Neural progenitor cell (in vitro differentiated cells): Measurements from ENCODE around the gene HDLBP. TPM values are rescaled to one million over a fixed set of nuclear protein-coding genes. Genes with fewer than 3 reads are reported as not detected.
"Not testable (repeated sequence)": the region's sequence is repeated elsewhere in the genome, so short reads cannot be mapped to it uniquely, and the experiment has no call there.

ENCODE experiments used
- DNase-seq: peaks from one replicate; pipeline ENCODE4 v3.0.0-alpha.2; 2016; ENCODE audit warnings: low spot score
- H2AFZ ChIP-seq: fragments of 200-600 bp; sonication (generic); replicated peaks from 2 replicates; pipeline ENCODE4 v1.6.1; 2016; ENCODE audit warnings: antibody characterized with exemption
- H3F3A ChIP-seq: fragments of 200-600 bp; sonication (generic); 2 replicates; pipeline ENCODE4 v1.6.1; 2016; ENCODE audit warnings: antibody characterized with exemption, low read depth
- H3K27ac ChIP-seq: fragments of 200-600 bp; sonication (generic); 2 replicates; pipeline ENCODE4 v1.5.1; 2016; ENCODE audit warnings: mild to moderate bottlenecking
- H3K27me3 ChIP-seq: fragments of 200-600 bp; sonication (generic); 2 replicates; pipeline ENCODE4 v1.6.1; 2016; ENCODE audit warnings: mild to moderate bottlenecking, moderate library complexity
- H3K36me3 ChIP-seq: fragments of 200-600 bp; sonication (generic); 2 replicates; pipeline ENCODE4 v1.5.1; 2016
- H3K4me1 ChIP-seq: fragments of 200-600 bp; sonication (generic); 2 replicates; pipeline ENCODE4 v1.6.1; 2016; ENCODE audit warnings: mixed run types
- H3K4me2 ChIP-seq: fragments of 200-600 bp; sonication (generic); 2 replicates; pipeline ENCODE4 v1.6.1; 2016
- H3K4me3 ChIP-seq: fragments of 200-600 bp; sonication (generic); 2 replicates; pipeline ENCODE4 v1.5.1; 2016
- H3K79me2 ChIP-seq: fragments of 200-600 bp; sonication (generic); 2 replicates; pipeline ENCODE4 v1.6.1; 2016; ENCODE audit warnings: low read depth
- H3K9ac ChIP-seq: fragments of 200-600 bp; sonication (generic); 2 replicates; pipeline ENCODE4 v1.6.1; 2016
- H3K9me3 ChIP-seq: fragments of 200-600 bp; sonication (generic); 2 replicates; pipeline ENCODE4 v1.5.1; 2016; ENCODE audit warnings: low read depth
- H4K20me1 ChIP-seq: fragments of 200-600 bp; sonication (generic); 2 replicates; pipeline ENCODE4 v1.6.1; 2016; ENCODE audit warnings: low read depth
- H3K27ac Mint-ChIP-seq: 3 replicates; pipeline ENCODE4 v1.8.0; 2021; ENCODE audit warnings: mixed read lengths
- H3K27me3 Mint-ChIP-seq: 2 replicates; pipeline ENCODE4 v1.8.0; 2022; ENCODE audit warnings: low read depth, mild to moderate bottlenecking, inconsistent platforms, moderate library complexity, mixed read lengths; ENCODE audit not compliant: insufficient read depth
- H3K36me3 Mint-ChIP-seq: 3 replicates; pipeline ENCODE4 v1.8.0; 2021; ENCODE audit warnings: mixed read lengths
- H3K4me1 Mint-ChIP-seq: 3 replicates; pipeline ENCODE4 v1.8.0; 2021; ENCODE audit warnings: mixed read lengths
- H3K4me3 Mint-ChIP-seq: 3 replicates; pipeline ENCODE4 v1.8.0; 2021; ENCODE audit warnings: mild to moderate bottlenecking, moderate library complexity, mixed read lengths
- H3K9me3 Mint-ChIP-seq: 3 replicates; pipeline ENCODE4 v1.8.0; 2020; ENCODE audit warnings: mixed read lengths
- CTCF ChIP-seq: fragments of 200-600 bp; sonication (generic); IDR thresholded peaks from 2 replicates; pipeline ENCODE4 v1.5.1; 2017; ENCODE audit warnings: antibody characterized with exemption, mild to moderate bottlenecking
- EZH2 ChIP-seq: fragments of 200-600 bp; sonication (generic); IDR thresholded peaks from 2 replicates; pipeline ENCODE4 v1.6.1; 2017; ENCODE audit warnings: antibody characterized with exemption, mild to moderate bottlenecking, moderate library complexity
- EZH2phosphoT487 ChIP-seq: fragments of 200-600 bp; sonication (generic); IDR thresholded peaks from 2 replicates; pipeline ENCODE4 v1.6.1; 2017; ENCODE audit warnings: antibody characterized with exemption
- total RNA-seq: library from RNA; depleted of rRNA; stranded (reverse); fragments of >200 nt; gene quantifications from 2 replicates; pipeline ENCODE4 v1.2.3, GENCODE V29; 2015; ENCODE audit warnings: low replicate concordance

Gene HDLBP
- total RNA-seq, 1 donor from 2014 or later = 251 TPM

GRCh38 chr2:241280291-241280690 lies 35.2 kb downstream of the HDLBP start:
- Histone ChIP-seq H3K9ac (no peak overlapping the region), H3K9me3 (no peaks in the 10 kb centered on the region), H3K4me3 (no peak overlapping the region), H3K27ac (no peak overlapping the region), H3K4me2 (no peak overlapping the region), H3F3A (no peaks in the 10 kb centered on the region), H3K79me2 (peaks cover 99% of the 10 kb centered on the region), H3K36me3 (no peaks in the 10 kb centered on the region), H3K27me3 (no peaks in the 10 kb centered on the region), H3K4me1 (no peaks in the 10 kb centered on the region), H4K20me1 (peaks cover 41% of the 10 kb centered on the region), H2AFZ (no peak overlapping the region)
- no peak overlapping the region for H3K27ac Mint-ChIP-seq
- H3K27me3 Mint-ChIP-seq = peaks cover 2% of the 10 kb centered on the region
- DNase-seq = no peak
- TF ChIP-seq CTCF (no peak), EZH2 (no peak), EZH2phosphoT487 (no peak)
- H3K4me1 Mint-ChIP-seq = peaks cover 7% of the 10 kb centered on the region
- peaks cover 14% of the 10 kb centered on the region for H3K9me3 Mint-ChIP-seq
- no peak overlapping the region for H3K4me3 Mint-ChIP-seq
- peaks cover 22% of the 10 kb centered on the region for H3K36me3 Mint-ChIP-seq

GRCh38 chr2:241279828-241280227 lies 35.6 kb downstream of the HDLBP start:
- H3K36me3 Mint-ChIP-seq = peaks cover 25% of the 10 kb centered on the region
- TF ChIP-seq CTCF = no peak
- H3K4me2 ChIP-seq = no peak overlapping the region
- no peaks in the 10 kb centered on the region for H3K9me3 ChIP-seq
- H2AFZ ChIP-seq = no peak overlapping the region
- peaks cover 17% of the 10 kb centered on the region for H3K9me3 Mint-ChIP-seq
- no peak overlapping the region for H3K4me3 ChIP-seq
- peaks cover 4% of the 10 kb centered on the region for H3F3A ChIP-seq
- H3K4me1 Mint-ChIP-seq = peaks cover 7% of the 10 kb centered on the region
- H3K27ac ChIP-seq = no peak overlapping the region
- H3K4me3 Mint-ChIP-seq = no peak overlapping the region
- no peaks in the 10 kb centered on the region for H3K27me3 ChIP-seq
- H3K9ac ChIP-seq = no peak overlapping the region
- H3K4me1 ChIP-seq = no peaks in the 10 kb centered on the region
- no peak for DNase-seq
- peaks cover 2% of the 10 kb centered on the region for H3K27me3 Mint-ChIP-seq
- peak overlapping the region; percentile 72 for H3K27ac Mint-ChIP-seq
- H3K79me2 ChIP-seq = peaks cover 99% of the 10 kb centered on the region
- H4K20me1 ChIP-seq = peaks cover 44% of the 10 kb centered on the region
- H3K36me3 ChIP-seq = no peaks in the 10 kb centered on the region

DNA sequence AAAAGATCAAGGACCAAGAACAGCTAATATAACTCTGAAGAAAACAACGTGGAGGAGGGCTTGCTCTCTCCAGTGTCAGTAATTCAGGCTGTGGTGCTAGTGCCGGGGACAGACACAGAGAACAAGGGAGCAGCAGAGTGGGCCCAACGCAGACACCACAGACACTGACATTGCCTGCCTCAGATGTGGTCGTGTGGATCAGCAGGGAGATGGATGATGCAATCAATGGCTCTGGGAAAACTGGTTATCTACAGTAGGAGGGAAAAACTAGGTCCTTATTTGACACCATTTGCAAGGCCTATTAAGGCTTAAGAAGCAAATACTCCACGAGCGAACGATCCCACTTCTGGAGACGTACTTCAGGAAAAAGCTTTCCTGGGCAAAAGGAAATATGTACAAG lies 36.1 kb downstream of the HDLBP start:
- no peak for DNase-seq
- H4K20me1 ChIP-seq = peaks cover 44% of the 10 kb centered on the region
- H3K27me3 Mint-ChIP-seq = peaks cover 2% of the 10 kb centered on the region
- no peaks in the 10 kb centered on the region for H3K4me1 ChIP-seq
- H3K27ac Mint-ChIP-seq = peak overlapping the region; percentile 72
- no peaks in the 10 kb centered on the region for H3K27me3 ChIP-seq
- H3K4me2 ChIP-seq = no peak overlapping the region
- peaks cover 7% of the 10 kb centered on the region for H3K4me1 Mint-ChIP-seq
- no peak overlapping the region for H3K9ac ChIP-seq
- peaks cover 17% of the 10 kb centered on the region for H3K9me3 Mint-ChIP-seq
- peaks cover 99% of the 10 kb centered on the region for H3K79me2 ChIP-seq
- peaks cover 8% of the 10 kb centered on the region for H3F3A ChIP-seq
- no peak overlapping the region for H2AFZ ChIP-seq
- no peaks in the 10 kb centered on the region for H3K36me3 ChIP-seq
- H3K4me3 ChIP-seq = no peak overlapping the region
- peaks cover 25% of the 10 kb centered on the region for H3K36me3 Mint-ChIP-seq
- no peaks in the 10 kb centered on the region for H3K9me3 ChIP-seq
- H3K4me3 Mint-ChIP-seq = no peak overlapping the region
- H3K27ac ChIP-seq = no peak overlapping the region
- TF ChIP-seq EZH2 (no peak), CTCF (no peak), EZH2phosphoT487 (no peak)

- not testable (repeated sequence) for H3K4me2 ChIP-seq, H3K27ac ChIP-seq, H3K9me3 ChIP-seq, H2AFZ ChIP-seq, H3K36me3 ChIP-seq, H3K4me1 ChIP-seq, H3K27me3 Mint-ChIP-seq, H3K4me3 ChIP-seq, H3K4me3 Mint-ChIP-seq, DNase-seq, H3K9ac ChIP-seq, H3K27me3 ChIP-seq, H3K27ac Mint-ChIP-seq
- peaks cover 13% of the 10 kb centered on the region for H3K4me1 Mint-ChIP-seq
- H3K36me3 Mint-ChIP-seq = peaks cover 24% of the 10 kb centered on the region
- peaks cover 19% of the 10 kb centered on the region for H3K9me3 Mint-ChIP-seq
- Histone ChIP-seq H4K20me1 (peaks cover 47% of the 10 kb centered on the region), H3F3A (peaks cover 18% of the 10 kb centered on the region), H3K79me2 (peaks cover 99% of the 10 kb centered on the region)
Observed at GRCh38 chr2:241278306-241278705, 37.2 kb downstream of the HDLBP start.
